Measurements from ENCODE around the gene RAB11FIP2. TPM values are rescaled to one million over a fixed set of nuclear protein-coding genes. Genes with fewer than 3 reads are reported as not detected.

The RAB11FIP2 gene
- total and polyA plus RNA-seq, 2 of the 8 experiments (the other 6 are each of a cell fraction or from before 2014, with no cell fraction given), result 3.1 to 12.7 TPM

- Histone ChIP-seq H4K20me1 (replicated peaks in 1 of 2; ENCODE audit: control insufficient read depth in 1 of 2, insufficient read depth in 2 of 2, low read length in 2 of 2) (peaks cover 0 to 2% of the 10 kb centered on the region in 2 experiments), H3K79me1 (ENCODE audit: low read depth, low read length) (no peaks in the 10 kb centered on the region), H3K23me2 (ENCODE audit: low read depth, low read length) (peaks cover 5% of the 10 kb centered on the region; the same call in 1 of the 2 replicates), H3K18ac (ENCODE audit: extremely low read depth, low read length) (no peak overlapping the region), H3K27me3 (replicated peaks in 1 of 4; ENCODE audit: control insufficient read depth in 3 of 4, extremely low read depth in 1 of 4, insufficient read depth in 3 of 4, low read length in 3 of 4) (no peaks in the 10 kb centered on the region), H2AK5ac (ENCODE audit: low read depth, low read length) (no peak overlapping the region), H3K4me3 (ENCODE audit: extremely low read depth in 1 of 4, insufficient read depth in 2 of 4, low read depth in 3 of 4, low read length in 4 of 4) (no peak overlapping the region), H3K23ac (ENCODE audit: insufficient read length) (no peak overlapping the region), H3K79me2 (ENCODE audit: control insufficient read depth in 1 of 2, insufficient read depth in 2 of 2, low read length in 2 of 2) (peaks cover 0 to 45% of the 10 kb centered on the region in 2 experiments; a peak in 2 of 4 replicates), H2BK12ac (ENCODE audit: low read depth, low read length) (no peak overlapping the region), H2BK120ac (replicated peaks; ENCODE audit: low read depth, low read length) (no peak overlapping the region), H2BK15ac (ENCODE audit: low read length) (no peak overlapping the region), H3K14ac (ENCODE audit: insufficient read length) (no peak overlapping the region), H2BK20ac (ENCODE audit: low read length) (no peak overlapping the region), H2BK5ac (ENCODE audit: low read depth, low read length) (no peak overlapping the region), H3K4ac (replicated peaks; ENCODE audit: insufficient read length, low read depth, low read length) (no peak overlapping the region), H4K8ac (ENCODE audit: extremely low read depth, insufficient read depth, low read length) (no peak overlapping the region), H3K56ac (replicated peaks; ENCODE audit: insufficient read length, low read depth, low read length) (no peak overlapping the region), H3K36me3 (ENCODE audit: control insufficient read depth in 2 of 4, insufficient read depth in 4 of 4, low read length in 3 of 4) (no peaks in the 10 kb centered on the region), H4K91ac (replicated peaks; ENCODE audit: insufficient read length, low read length) (no peak overlapping the region), H3K27ac (ENCODE audit: low read depth, low read length) (no peak overlapping the region), H3K4me1 (replicated peaks in 1 of 4; ENCODE audit: control insufficient read depth in 3 of 4, insufficient read depth in 4 of 4, low read length in 3 of 4) (peaks cover 0 to 6% (median 0%) of the 10 kb centered on the region in 4 experiments; a peak in 2 of 7 replicates), H3K9ac (replicated peaks in 1 of 4; ENCODE audit: extremely low read depth in 1 of 4, low read depth in 3 of 4, low read length in 3 of 4) (no peak overlapping the region), H4K5ac (ENCODE audit: insufficient read length, low read depth, low read length) (no peak overlapping the region), H2AFZ (ENCODE audit: low read length) (no peak overlapping the region), H3K4me2 (ENCODE audit: insufficient read depth in 1 of 2, low read depth in 2 of 2, low read length in 2 of 2) (no peak overlapping the region), H3K9me3 (ENCODE audit: insufficient read depth in 2 of 2, low read depth in 1 of 2, low read length in 1 of 2) (no peaks in the 10 kb centered on the region)
- FAIRE-seq, result no peak
- no peak for DNase-seq (ENCODE audit: low read depth in 1 of 2, low spot score in 2 of 2)
- ChIA-PET POLR2A (ENCODE audit: partially characterized antibody) (no interaction called here), CTCF (ENCODE audit: partially characterized antibody) (no interaction called here)
- TF ChIP-seq SIRT6 (IDR thresholded peaks at IDR 0.05; ENCODE audit: low read length), result no peak
- no peak for TF ChIP-seq RAD21 (IDR thresholded peaks at IDR 0.05 in 1 of 2, conservative IDR thresholded peaks at IDR 0.05 in 1 of 2; ENCODE audit: low read depth in 2 of 2, low read length in 2 of 2)
- TF ChIP-seq SP1 (IDR thresholded peaks at IDR 0.05; ENCODE audit: low read depth, low read length), result no peak
- no peak for TF ChIP-seq EP300 (IDR thresholded peaks at IDR 0.05; ENCODE audit: borderline replicate concordance in 1 of 2, low read depth in 2 of 2, low read length in 2 of 2)
- no peak for TF ChIP-seq MAX (IDR thresholded peaks at IDR 0.05)
- no peak for TF ChIP-seq CHD1 (IDR thresholded peaks at IDR 0.05; ENCODE audit: low read depth, low read length)
- TF ChIP-seq USF2 (IDR thresholded peaks at IDR 0.05; ENCODE audit: low read length), result no peak
- TF ChIP-seq CTCF (IDR thresholded peaks at IDR 0.05; ENCODE audit: control extremely low read depth in 1 of 3, insufficient read depth in 1 of 3, low read depth in 1 of 3, low read length in 3 of 3), result no peak
- TF ChIP-seq POU5F1 (IDR thresholded peaks at IDR 0.05; ENCODE audit: low read depth, low read length), result no peak
- TF ChIP-seq BCL11A (IDR thresholded peaks at IDR 0.05; ENCODE audit: low read depth in 2 of 2, low read length in 2 of 2), result no peak
- TF ChIP-seq EZH2 (IDR thresholded peaks at IDR 0.05; ENCODE audit: low read depth, low read length, severe bottlenecking), result no peak
Observed at GRCh38 chr10:118042336-118042735, 4.4 kb downstream of the RAB11FIP2 start.
